Endothelial cell of umbilical vein (primary cell): ENCODE measurements around the gene SMURF1. TPM values are rescaled to one million over a fixed set of nuclear protein-coding genes. Genes with fewer than 3 reads are reported as not detected.

Source experiments
- BruUV-seq: library from RNA; stranded (reverse); fragments of 400-500 nt; replicated peaks from 2 replicates; lab custom pipeline; 2021; lab: Mats Ljungman, UMichigan
- CTCF ChIA-PET: fragments of 300-600, 350-600 bp; sonication (Branson Sonifier 250); formaldehyde crosslinking; loops from one replicate; lab custom pipeline; 2021; ENCODE audit warnings: antibody characterized with exemption, inconsistent platforms; lab: Charles Lee
- POLR2A ChIA-PET: fragments of 300-600, 350-600 bp; sonication (Branson Sonifier 250); formaldehyde crosslinking; loops from one replicate; lab custom pipeline; 2021; ENCODE audit warnings: antibody characterized with exemption, inconsistent platforms; lab: Charles Lee
- DNase-seq: peaks from one replicate; pipeline ENCODE4 v3.0.0-alpha.2; 2011; ENCODE audit warnings: low read depth, low spot score
- FAIRE-seq: peaks from 2 replicates; lab custom pipeline; 2011; peaks lifted over from hg19 to GRCh38; lab: Jason Lieb, UNC
- H2AFZ ChIP-seq: 2 replicates; pipeline ENCODE4 v1.6.0; 2012; ENCODE audit warnings: low read depth, low read length, control low read depth, inconsistent platforms
- H3K27ac ChIP-seq: 2 replicates; pipeline ENCODE4 v1.5.1; 2011; ENCODE audit warnings: low read depth, mild to moderate bottlenecking, control low read depth, low read length, moderate library complexity; ENCODE audit not compliant: insufficient read depth
- H3K27me3 ChIP-seq, 2 experiments: 2 replicates each; pipeline versions ENCODE4 v1.6.0 to v1.6.1; 2011; ENCODE audit warnings: low read length in 2 of 2, mixed read lengths in 1 of 2; ENCODE audit not compliant: control insufficient read depth in 2 of 2, insufficient read depth in 2 of 2
- H3K36me3 ChIP-seq, 2 experiments: 2 replicates in 1 of 2; 3 replicates in 1 of 2; pipeline ENCODE4 v1.5.1; 2011; ENCODE audit warnings: low read length in 2 of 2, mild to moderate bottlenecking in 1 of 2, moderate library complexity in 1 of 2; ENCODE audit not compliant: control insufficient read depth in 2 of 2, insufficient read depth in 2 of 2; ENCODE audit errors: extremely low read depth in 1 of 2
- H3K4me1 ChIP-seq: 3 replicates; pipeline ENCODE4 v1.5.1; 2011; ENCODE audit warnings: mild to moderate bottlenecking, low read length; ENCODE audit not compliant: control insufficient read depth, insufficient read depth; ENCODE audit errors: extremely low read depth
- H3K4me2 ChIP-seq: 2 replicates; pipeline ENCODE4 v1.6.1; 2011; ENCODE audit warnings: low read length, control low read depth, mixed read lengths; ENCODE audit not compliant: insufficient read depth
- H3K4me3 ChIP-seq, 3 experiments: fragments of 200-600 bp in 1 of 3; sonication (generic), shearing (Covaris generic) in 1 of 3; replicated peaks in 1 of 3; 2 replicates each; pipeline ENCODE4 v1.5.1; 2011 to 2016; ENCODE audit warnings: control low read depth in 3 of 3, low read length in 3 of 3, mild to moderate bottlenecking in 2 of 3, inconsistent platforms in 1 of 3, low read depth in 1 of 3, moderate library complexity in 1 of 3; ENCODE audit not compliant: insufficient read depth in 1 of 3
- H3K79me2 ChIP-seq: 2 replicates; pipeline ENCODE4 v1.6.0; 2012; ENCODE audit warnings: low read length, inconsistent platforms; ENCODE audit not compliant: control insufficient read depth, insufficient read depth
- H3K9ac ChIP-seq: replicated peaks from 2 replicates; pipeline ENCODE3; 2011; ENCODE audit warnings: low read length, control low read depth; ENCODE audit not compliant: insufficient read depth; ENCODE audit errors: extremely low read depth
- H3K9me1 ChIP-seq: replicated peaks from 3 replicates; pipeline ENCODE4 v1.6.0; 2011; ENCODE audit warnings: mild to moderate bottlenecking, low read length; ENCODE audit not compliant: control insufficient read depth, insufficient read depth; ENCODE audit errors: extremely low read depth
- H3K9me3 ChIP-seq: replicated peaks from 2 replicates; pipeline ENCODE4 v1.5.1; 2012; ENCODE audit warnings: low read length, inconsistent platforms; ENCODE audit not compliant: control insufficient read depth, insufficient read depth
- H4K20me1 ChIP-seq: replicated peaks from 2 replicates; pipeline ENCODE3; 2011; ENCODE audit warnings: mild to moderate bottlenecking, low read length; ENCODE audit not compliant: control insufficient read depth, insufficient read depth; ENCODE audit errors: extremely low read depth
- EZH2 ChIP-seq: IDR thresholded peaks from 2 replicates; pipeline ENCODE4 v1.6.1; 2012; ENCODE audit warnings: borderline replicate concordance, low read depth, mild to moderate bottlenecking, moderate library complexity, low read length, inconsistent platforms; ENCODE audit not compliant: severe bottlenecking
- FOS ChIP-seq: IDR thresholded peaks from 2 replicates; pipeline ENCODE4 v1.6.1; 2011; ENCODE audit warnings: mild to moderate bottlenecking, low read length, moderate library complexity, borderline replicate concordance; ENCODE audit not compliant: insufficient read depth
- GATA2 ChIP-seq: IDR thresholded peaks from 2 replicates; pipeline ENCODE4 v1.7.0; 2011; ENCODE audit warnings: low read depth, mild to moderate bottlenecking, moderate library complexity, mixed read lengths, low read length; ENCODE audit not compliant: insufficient read length, insufficient read depth
- JUN ChIP-seq: IDR thresholded peaks from 2 replicates; pipeline ENCODE4 v1.6.1; 2011; ENCODE audit warnings: borderline replicate concordance, low read depth; ENCODE audit not compliant: insufficient read length, insufficient read depth
- MYC ChIP-seq: IDR thresholded peaks from one replicate; pipeline ENCODE4 v1.6.1; 2011; ENCODE audit warnings: mild to moderate bottlenecking, low read depth, low read length
- POLR2A ChIP-seq: IDR thresholded peaks from 2 replicates; pipeline ENCODE4 v1.6.1; 2012; ENCODE audit warnings: low read depth, mild to moderate bottlenecking, control low read depth, low read length
- POLR2AphosphoS5 ChIP-seq: IDR thresholded peaks from 2 replicates; pipeline ENCODE4 v1.6.1; 2012; ENCODE audit warnings: low read depth, mild to moderate bottlenecking, control low read depth, low read length, moderate library complexity; ENCODE audit not compliant: insufficient read depth
- dilution Hi-C: fragments of 300-500 bp; cut with MboI; formaldehyde crosslinking; loops from one replicate; pipeline ENCODE4 v1.15.0; 2019; ENCODE audit warnings: low sequenced_read_pairs; ENCODE audit not compliant: extremely low pct_ligation_motif_present
- intact Hi-C: fragments of 100-400 bp; cut with micrococcal nuclease; formaldehyde crosslinking; loops from one replicate; pipeline ENCODE4 v1.10.0; 2022
- polyA plus RNA-seq, 4 experiments: library from polyadenylated mRNA; depleted of rRNA in 3 of 4; stranded (reverse) in 3 of 4; unstranded in 1 of 4; fragments of >200 nt; gene quantifications; 2 replicates each; pipeline versions ENCODE4 v1.2.1 to v1.2.3, GENCODE V29; 2011 to 2012; ENCODE audit warnings: missing spikeins in 1 of 4
- total RNA-seq: library from RNA; stranded (reverse); gene quantifications from 2 replicates; pipeline ENCODE4 v1.2.3, GENCODE V29; 2021
- TF ChIP-seq, protein P1 (sequence below), 2 donors: IDR thresholded peaks; 1 replicate in 1 of 2; 2 replicates in 1 of 2; pipeline ENCODE4 v1.5.1; 2011; ENCODE audit warnings: low read length in 2 of 2, mild to moderate bottlenecking in 2 of 2, moderate library complexity in 2 of 2, control low read depth in 1 of 2, inconsistent platforms in 1 of 2, low read depth in 1 of 2; ENCODE audit not compliant: insufficient read depth in 1 of 2; ENCODE audit errors: extremely low read depth in 1 of 2
- TF ChIP-seq, protein P2 (sequence below): IDR thresholded peaks from 2 replicates; pipeline ENCODE4 v1.6.1; 2011; ENCODE audit not compliant: insufficient read depth, insufficient read length

Gene SMURF1
- total and polyA plus RNA-seq, 2 donors (not counting 3 experiments of a cell fraction or from before 2014, with no cell fraction given) = 11.5 to 22.8 TPM

- Histone ChIP-seq H3K4me1 (peaks cover 24% of the 10 kb centered on the region), H3K27ac (no peak overlapping the region), H3K9ac (no peak overlapping the region), H3K4me3 (no peak overlapping the region), H4K20me1 (no peaks in the 10 kb centered on the region), H3K36me3 (peaks cover 12 to 48% of the 10 kb centered on the region in 2 experiments), H3K27me3 (no peaks in the 10 kb centered on the region), H3K4me2 (no peak overlapping the region), H3K9me1 (no peaks in the 10 kb centered on the region), H2AFZ (no peak overlapping the region), H3K79me2 (peaks cover 6% of the 10 kb centered on the region), H3K9me3 (no peaks in the 10 kb centered on the region)
- no TSS peak for BruUV-seq
- DNase-seq (no peak), FAIRE-seq (no peak)
- ChIA-PET POLR2A (interaction anchor here (0.6 kb wide), 1 partner anchor 128 kb away, joined by 4 read pairs; no protein-coding TSS in a partner anchor), CTCF (interaction anchor here (1.7 kb wide), 1 partner anchor 282 kb away, joined by 4 read pairs; no protein-coding TSS in a partner anchor)
- intact Hi-C loops = no loop called here
- dilution Hi-C loops = no loop called here
- TF ChIP-seq, protein P1, sequence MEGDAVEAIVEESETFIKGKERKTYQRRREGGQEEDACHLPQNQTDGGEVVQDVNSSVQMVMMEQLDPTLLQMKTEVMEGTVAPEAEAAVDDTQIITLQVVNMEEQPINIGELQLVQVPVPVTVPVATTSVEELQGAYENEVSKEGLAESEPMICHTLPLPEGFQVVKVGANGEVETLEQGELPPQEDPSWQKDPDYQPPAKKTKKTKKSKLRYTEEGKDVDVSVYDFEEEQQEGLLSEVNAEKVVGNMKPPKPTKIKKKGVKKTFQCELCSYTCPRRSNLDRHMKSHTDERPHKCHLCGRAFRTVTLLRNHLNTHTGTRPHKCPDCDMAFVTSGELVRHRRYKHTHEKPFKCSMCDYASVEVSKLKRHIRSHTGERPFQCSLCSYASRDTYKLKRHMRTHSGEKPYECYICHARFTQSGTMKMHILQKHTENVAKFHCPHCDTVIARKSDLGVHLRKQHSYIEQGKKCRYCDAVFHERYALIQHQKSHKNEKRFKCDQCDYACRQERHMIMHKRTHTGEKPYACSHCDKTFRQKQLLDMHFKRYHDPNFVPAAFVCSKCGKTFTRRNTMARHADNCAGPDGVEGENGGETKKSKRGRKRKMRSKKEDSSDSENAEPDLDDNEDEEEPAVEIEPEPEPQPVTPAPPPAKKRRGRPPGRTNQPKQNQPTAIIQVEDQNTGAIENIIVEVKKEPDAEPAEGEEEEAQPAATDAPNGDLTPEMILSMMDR (IDR thresholded peaks at IDR 0.05; ENCODE audit: extremely low read depth in 1 of 2, insufficient read depth in 1 of 2, low read depth in 1 of 2, low read length in 2 of 2) = no peak
- no peak for TF ChIP-seq POLR2A
Measured at GRCh38 chr7:99031496-99031895, 112.4 kb downstream of the SMURF1 start.

DNA sequence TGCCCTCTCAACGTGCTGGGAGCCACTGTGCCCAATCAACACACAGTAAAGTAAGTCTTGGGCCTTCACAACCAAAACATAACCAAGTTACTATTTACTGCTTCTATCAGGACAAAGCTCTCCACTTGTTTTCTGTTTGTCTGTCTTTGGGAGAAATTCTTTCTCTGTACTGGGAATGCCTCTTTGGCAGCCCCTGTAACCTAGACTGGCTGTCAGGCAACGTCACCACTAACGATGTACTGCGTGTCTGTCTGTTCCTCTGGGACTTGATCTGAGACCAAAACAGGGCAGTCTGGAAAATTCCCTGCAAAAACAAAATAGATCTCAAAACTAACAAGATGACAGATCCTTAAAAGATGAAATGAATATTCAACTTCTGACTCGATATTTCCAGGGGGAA, 113.0 kb downstream of the SMURF1 start:
- Histone ChIP-seq H3K9me3 (no peaks in the 10 kb centered on the region), H3K27me3 (no peaks in the 10 kb centered on the region), H3K9ac (no peak overlapping the region), H3K27ac (no peak overlapping the region), H3K4me3 (no peak overlapping the region), H3K9me1 (no peaks in the 10 kb centered on the region), H3K79me2 (peaks cover 6% of the 10 kb centered on the region), H2AFZ (no peak overlapping the region), H3K4me2 (no peak overlapping the region), H3K36me3 (peaks cover 10 to 43% of the 10 kb centered on the region in 2 experiments), H3K4me1 (peaks cover 24% of the 10 kb centered on the region), H4K20me1 (no peaks in the 10 kb centered on the region)
- DNase-seq (no peak), FAIRE-seq (no peak)
- TF ChIP-seq EZH2 = no peak
- TF ChIP-seq POLR2A = no peak
- TF ChIP-seq, protein P1 (IDR thresholded peaks at IDR 0.05; ENCODE audit: extremely low read depth in 1 of 2, insufficient read depth in 1 of 2, low read depth in 1 of 2, low read length in 2 of 2) = no peak
- TF ChIP-seq MYC = no peak
- no peak for TF ChIP-seq POLR2AphosphoS5
- no peak for TF ChIP-seq GATA2
- TF ChIP-seq, protein P2, sequence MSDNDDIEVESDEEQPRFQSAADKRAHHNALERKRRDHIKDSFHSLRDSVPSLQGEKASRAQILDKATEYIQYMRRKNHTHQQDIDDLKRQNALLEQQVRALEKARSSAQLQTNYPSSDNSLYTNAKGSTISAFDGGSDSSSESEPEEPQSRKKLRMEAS = no peak
- no peak for TF ChIP-seq JUN
- TF ChIP-seq FOS = no peak
- dilution Hi-C loops (no loop called here), intact Hi-C loops (no loop called here)
- ChIA-PET CTCF (interaction anchor here (1.6 to 2.0 kb wide), 3 partner anchors 8 to 283 kb away, joined by 4 to 8 read pairs (median 7); no protein-coding TSS in a partner anchor), POLR2A (interaction anchor here (0.6 to 1.4 kb wide), 2 partner anchors 9 to 128 kb away, joined by 4 to 5 read pairs; no protein-coding TSS in a partner anchor)
- no TSS peak for BruUV-seq
